ENCODE data around the gene ANAPC1. TPM values are rescaled to one million over a fixed set of nuclear protein-coding genes. Genes with fewer than 3 reads are reported as not detected.

Gene ANAPC1
- total RNA-seq, 1 donor from 2014 or later: 52.9 TPM

Small RNA genes within 50 kb of the gene (microRNA-seq; reads per million reads assigned to microRNA genes)
- not detected for gene MIR4771-2

Other genes with a start within 250 kb of the ANAPC1 start
- gene MERTK, start 14.4 kb upstream of the ANAPC1 start, total RNA-seq (ENCODE audit: low replicate concordance): 25.7 and 48.4 TPM in 2 replicates
- 15.5 and 27.2 TPM in 2 replicates for gene TMEM87B, start 171.1 kb upstream of the ANAPC1 start, total RNA-seq (ENCODE audit: low replicate concordance)

All from type B pancreatic cell (in vitro differentiated cells).